Spleen (tissue), 11 donors: ENCODE measurements around the gene OSTF1. TPM values are rescaled to one million over a fixed set of nuclear protein-coding genes. Genes with fewer than 3 reads are reported as not detected.
A peak's percentile ranks its signal among the peaks of the same experiment; 100 is the strongest.

Source experiments
- DNase-seq: peaks from one replicate; pipeline ENCODE4 v3.0.0-alpha.2; 2020
- H3K27ac ChIP-seq, 8 donors: fragments of 200-600 bp; sonication (generic) in 7 of 8; 1 replicate in 4 of 8; 2 replicates in 4 of 8; pipeline versions ENCODE4 v1.5.0 to v1.8.0; 2016 to 2021; ENCODE audit warnings: inconsistent platforms in 4 of 8, mild to moderate bottlenecking in 4 of 8, moderate library complexity in 1 of 8
- H3K27me3 ChIP-seq, 7 donors: fragments of 200-600 bp; sonication (generic) in 6 of 7; replicated peaks in 1 of 7; 1 replicate in 4 of 7; 2 replicates in 3 of 7; pipeline versions ENCODE4 v1.5.0 to v1.8.0; 2016 to 2021; ENCODE audit warnings: inconsistent platforms in 3 of 7, mild to moderate bottlenecking in 1 of 7
- H3K36me3 ChIP-seq, 6 donors: fragments of 200-600 bp; sonication (generic) in 5 of 6; 1 replicate in 4 of 6; 2 replicates in 2 of 6; pipeline versions ENCODE4 v1.5.0 to v1.8.0; 2016 to 2021; ENCODE audit warnings: inconsistent platforms in 2 of 6
- H3K4me1 ChIP-seq, 6 donors: fragments of 200-600 bp; sonication (generic) in 5 of 6; 1 replicate in 3 of 6; 2 replicates in 3 of 6; pipeline versions ENCODE4 v1.5.0 to v1.8.0; 2016 to 2021; ENCODE audit warnings: inconsistent platforms in 3 of 6
- H3K4me3 ChIP-seq, 8 donors: fragments of 200-600 bp; sonication (generic) in 7 of 8; 1 replicate in 4 of 8; 2 replicates in 4 of 8; pipeline versions ENCODE4 v1.5.0 to v1.8.0; 2016 to 2021; ENCODE audit warnings: inconsistent platforms in 4 of 8, mild to moderate bottlenecking in 4 of 8, moderate library complexity in 2 of 8
- H3K9me3 ChIP-seq, 8 donors: fragments of 200-600 bp; sonication (generic) in 7 of 8; 1 replicate in 4 of 8; 2 replicates in 4 of 8; pipeline versions ENCODE4 v1.5.0 to v1.8.0; 2016 to 2021; ENCODE audit warnings: inconsistent platforms in 4 of 8
- POLR2A ChIP-seq, 3 donors: fragments of 450-650 bp; IDR thresholded peaks; one replicate each; pipeline ENCODE4 v1.5.1; 2017; ENCODE audit warnings: antibody characterized with exemption in 3 of 3, mild to moderate bottlenecking in 1 of 3
- POLR2AphosphoS5 ChIP-seq, 3 donors: sonication (generic); formaldehyde crosslinking; IDR thresholded peaks; one replicate each; pipeline ENCODE4 v1.5.1; 2017; ENCODE audit warnings: antibody characterized with exemption in 3 of 3
- WGBS, 5 donors: extraction: QIAGEN DNeasy Blood & Tissue Kit in 3 of 5; methylation state at CpG; one replicate each; pipeline versions ENCODE4 v1.1.5 to v1.1.7; 2013 to 2018; 5-methylcytosine and 5-hydroxymethylcytosine counted together
- intact Hi-C: fragments of 100-400 bp; cut with DNase I; formaldehyde crosslinking; loops from one replicate; pipeline ENCODE4 v1.15.0; 2023; ENCODE audit warnings: low total_unique reads
- polyA plus RNA-seq, 3 donors: library from polyadenylated mRNA; stranded (reverse); fragments of 200-250 nt; gene quantifications; one replicate each; pipeline ENCODE4 v1.2.1, GENCODE V29; 2013
- total RNA-seq, 7 donors: library from RNA; depleted of rRNA in 3 of 7; stranded (reverse); fragments of >200 nt in 3 of 7; fragmentation: NEBNext Ultra II Directional in 4 of 7; extraction: Animal tissue kit (Norgen Biotek cat#: 25700) in 4 of 7; gene quantifications; one replicate each; pipeline versions ENCODE4 v1.1.0 to v1.2.1, GENCODE V29; 2016 to 2021
- TF ChIP-seq, protein P1 (sequence below), 11 experiments: fragments of 200-600 bp in 7 of 11; fragments of 450-650 bp in 4 of 11; sonication (generic) in 4 of 11; IDR thresholded peaks in 8 of 11; conservative IDR thresholded peaks in 3 of 11; 1 replicate in 7 of 11; 2 replicates in 4 of 11; pipeline versions ENCODE4 v1.4.0 to v1.8.0; 2016 to 2021; ENCODE audit warnings: antibody characterized with exemption in 11 of 11, inconsistent platforms in 4 of 11, mild to moderate bottlenecking in 1 of 11
- donor health status: healthy with polysubstance abuse.
- donor health status: DM: no; HTN: no; CAD: no; lungs with moderate emphysema.
- donor health status: DM: no; HTN: no; CAD: no.
- donor health status: Bipolar disorder and iron deficiency.
- donor health status: healthy.
- donor health status: DM: no; HTN: no; CAD: no.
- donor health status: DM: yes; HTN: yes; CAD: no.

Gene OSTF1
- total and polyA plus RNA-seq, 10 donors, result 58.4 to 123 (median 100) TPM

DNA sequence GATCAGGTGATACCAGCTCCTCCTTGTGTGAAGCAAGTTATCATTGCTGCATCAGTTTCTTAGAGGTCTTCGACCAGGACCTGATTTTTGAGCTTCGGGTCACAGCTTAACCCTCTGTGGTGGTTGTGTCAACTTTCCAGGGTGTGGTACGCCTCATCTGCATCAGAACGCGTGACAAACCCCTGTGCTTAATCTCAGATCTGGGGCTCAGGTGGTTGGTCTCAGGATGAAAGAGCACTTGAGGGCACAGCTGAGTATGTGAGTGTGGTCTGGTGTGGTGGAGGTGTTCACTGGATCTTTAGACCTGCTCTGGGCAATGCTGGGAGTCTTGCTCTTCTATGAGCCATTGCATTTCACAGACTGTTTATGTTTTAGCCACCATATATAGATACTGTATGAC lies 64.1 kb downstream of the OSTF1 start:
- Histone ChIP-seq H3K4me1 (peaks cover 0 to 82% (median 53%) of the 10 kb centered on the region in 6 donors), H3K27me3 (no peaks in the 10 kb centered on the region), H3K4me3 (no peak overlapping the region), H3K9me3 (no peaks in the 10 kb centered on the region), H3K36me3 (peaks cover 0 to 86% (median 19%) of the 10 kb centered on the region in 6 donors), H3K27ac (peak overlapping the region in 5 of 8 donors; percentile 20 to 83 (median 74))
- DNase-seq, result no peak
- WGBS, 5 donors, result 54 to 100% (median 71%) methylated on average over 1 to 5 of the region's 5 CpGs
- TF ChIP-seq POLR2A (IDR thresholded peaks at IDR 0.05), result no peak
- peak in 1 of 3 donors; percentile 44 for TF ChIP-seq POLR2AphosphoS5 (IDR thresholded peaks at IDR 0.05)
- intact Hi-C loops, result no loop called here

DNA sequence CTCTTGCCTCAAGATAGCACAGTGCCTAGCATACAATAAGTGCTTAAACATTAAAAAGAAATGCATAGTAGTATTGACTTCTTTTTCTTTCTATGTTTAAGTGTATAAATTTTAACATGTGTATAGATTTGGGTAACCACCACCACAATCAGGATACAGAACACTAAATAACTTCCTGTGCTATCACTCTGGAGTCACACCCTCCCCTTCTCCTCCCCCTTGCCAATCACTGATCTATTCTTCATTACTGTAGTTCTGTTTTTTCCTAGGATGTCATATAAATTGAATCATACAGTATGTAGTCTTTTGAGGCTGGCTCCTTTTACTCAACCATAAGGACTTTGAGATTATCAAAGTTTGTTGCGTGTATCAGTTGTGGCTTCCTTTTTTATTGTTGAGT lies 68.5 kb downstream of the OSTF1 start:
- WGBS, 5 donors, result 58 to 95% (median 84%) methylated on average over 1 of the region's 1 CpG

DNA sequence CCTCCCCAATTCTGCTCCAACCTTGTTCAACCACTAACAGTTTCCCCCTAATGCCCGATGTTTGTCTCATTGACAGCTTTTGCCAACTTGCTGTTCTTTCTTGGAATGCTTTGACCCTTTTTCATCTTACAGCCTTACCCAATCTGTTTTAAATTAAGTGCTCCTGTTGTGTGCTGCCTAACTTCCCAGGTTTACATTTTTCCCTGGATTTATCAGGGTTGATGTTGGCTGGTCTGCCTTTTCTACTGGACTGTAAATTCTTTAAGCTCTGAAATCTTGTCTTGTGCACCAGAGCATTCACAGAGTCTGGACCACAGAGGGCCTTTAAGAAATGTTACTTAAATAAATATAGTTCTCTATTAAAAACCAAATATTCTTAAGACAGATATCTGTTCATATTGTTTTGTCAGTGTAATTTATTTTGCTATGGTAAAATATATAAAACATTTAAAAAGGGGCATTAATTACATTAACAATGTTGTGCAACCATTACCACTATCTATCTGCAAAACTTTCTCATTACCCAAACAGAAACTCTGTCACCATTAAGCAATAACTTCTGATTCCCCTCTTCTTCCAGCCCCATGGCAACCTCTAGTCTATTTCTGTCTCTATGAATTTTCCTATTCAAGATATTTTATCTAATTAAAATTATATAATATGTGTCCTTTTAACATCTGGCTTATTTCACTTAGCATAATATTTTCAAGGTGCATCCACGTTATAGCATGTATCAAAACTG lies 73.0 kb downstream of the OSTF1 start:
- TF ChIP-seq POLR2A (IDR thresholded peaks at IDR 0.05) (no peak), POLR2AphosphoS5 (IDR thresholded peaks at IDR 0.05) (no peak)
- TF ChIP-seq, protein P1, sequence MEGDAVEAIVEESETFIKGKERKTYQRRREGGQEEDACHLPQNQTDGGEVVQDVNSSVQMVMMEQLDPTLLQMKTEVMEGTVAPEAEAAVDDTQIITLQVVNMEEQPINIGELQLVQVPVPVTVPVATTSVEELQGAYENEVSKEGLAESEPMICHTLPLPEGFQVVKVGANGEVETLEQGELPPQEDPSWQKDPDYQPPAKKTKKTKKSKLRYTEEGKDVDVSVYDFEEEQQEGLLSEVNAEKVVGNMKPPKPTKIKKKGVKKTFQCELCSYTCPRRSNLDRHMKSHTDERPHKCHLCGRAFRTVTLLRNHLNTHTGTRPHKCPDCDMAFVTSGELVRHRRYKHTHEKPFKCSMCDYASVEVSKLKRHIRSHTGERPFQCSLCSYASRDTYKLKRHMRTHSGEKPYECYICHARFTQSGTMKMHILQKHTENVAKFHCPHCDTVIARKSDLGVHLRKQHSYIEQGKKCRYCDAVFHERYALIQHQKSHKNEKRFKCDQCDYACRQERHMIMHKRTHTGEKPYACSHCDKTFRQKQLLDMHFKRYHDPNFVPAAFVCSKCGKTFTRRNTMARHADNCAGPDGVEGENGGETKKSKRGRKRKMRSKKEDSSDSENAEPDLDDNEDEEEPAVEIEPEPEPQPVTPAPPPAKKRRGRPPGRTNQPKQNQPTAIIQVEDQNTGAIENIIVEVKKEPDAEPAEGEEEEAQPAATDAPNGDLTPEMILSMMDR (IDR thresholded peaks at IDR 0.05 in 8 of 11, conservative IDR thresholded peaks at IDR 0.05 in 3 of 11), result no peak

More for the DNA sequence above, 68.5 kb downstream of the OSTF1 start:
- DNase-seq, result no peak
- intact Hi-C loops, result no loop called here
- no peak overlapping the region for H3K27ac ChIP-seq
- peaks cover 0 to 38% (median 12%) of the 10 kb centered on the region in 6 donors for H3K4me1 ChIP-seq
- TF ChIP-seq POLR2A (IDR thresholded peaks at IDR 0.05) (no peak), POLR2AphosphoS5 (IDR thresholded peaks at IDR 0.05) (no peak)
- TF ChIP-seq, protein P1 (IDR thresholded peaks at IDR 0.05 in 8 of 11, conservative IDR thresholded peaks at IDR 0.05 in 3 of 11), result no peak
- H3K27me3 ChIP-seq, result no peaks in the 10 kb centered on the region
- no peaks in the 10 kb centered on the region for H3K9me3 ChIP-seq
- H3K4me3 ChIP-seq, result no peak overlapping the region
- peaks cover 0 to 85% (median 12%) of the 10 kb centered on the region in 6 donors for H3K36me3 ChIP-seq

DNA sequence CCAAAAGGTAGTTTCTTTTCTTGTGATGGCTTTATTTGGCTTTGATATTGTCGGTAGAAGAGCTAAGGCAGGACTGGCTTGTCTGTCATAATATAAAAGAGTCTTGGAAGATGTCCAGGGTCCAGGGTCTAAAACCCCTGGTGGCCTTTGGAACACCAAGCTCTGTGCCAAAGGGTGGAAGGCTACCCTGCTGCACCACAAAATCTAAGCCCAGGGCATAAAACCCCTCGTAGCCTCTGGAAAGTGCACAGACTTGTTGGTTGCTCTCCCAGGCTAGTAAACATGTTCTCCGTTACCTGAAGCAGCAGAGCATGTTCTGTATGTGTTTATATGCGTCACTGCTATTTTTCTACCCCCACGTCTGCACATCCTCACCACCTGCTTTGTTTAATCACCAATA lies 75.5 kb downstream of the OSTF1 start:
- no peak overlapping the region for H3K4me3 ChIP-seq
- DNase-seq, result no peak
- H3K27ac ChIP-seq, result no peak overlapping the region
- no peaks in the 10 kb centered on the region for H3K27me3 ChIP-seq
- H3K36me3 ChIP-seq, result peaks cover 0 to 81% (median 6%) of the 10 kb centered on the region in 6 donors
- intact Hi-C loops, result no loop called here
- H3K4me1 ChIP-seq, result no peaks in the 10 kb centered on the region
- H3K9me3 ChIP-seq, result peaks cover 0 to 29% (median 18%) of the 10 kb centered on the region in 8 donors
- TF ChIP-seq POLR2A (IDR thresholded peaks at IDR 0.05) (no peak), POLR2AphosphoS5 (IDR thresholded peaks at IDR 0.05) (no peak)
- TF ChIP-seq, protein P1 (IDR thresholded peaks at IDR 0.05 in 8 of 11, conservative IDR thresholded peaks at IDR 0.05 in 3 of 11), result no peak
- WGBS, 5 donors, result 94 to 99% (median 96%) methylated on average over 5 of the region's 5 CpGs

More for the DNA sequence above, 73.0 kb downstream of the OSTF1 start:
- Histone ChIP-seq H3K36me3 (peaks cover 0 to 81% (median 4%) of the 10 kb centered on the region in 6 donors), H3K4me1 (peaks cover 0 to 10% (median 2%) of the 10 kb centered on the region in 6 donors), H3K27ac (no peak overlapping the region), H3K27me3 (no peaks in the 10 kb centered on the region), H3K4me3 (no peak overlapping the region), H3K9me3 (peaks cover 0 to 18% (median 9%) of the 10 kb centered on the region in 8 donors)
- 84 to 96% (median 91%) methylated on average over 2 of the region's 2 CpGs for WGBS, 5 donors
- no peak for DNase-seq
- intact Hi-C loops, result no loop called here
